Progenitor cell of endocrine pancreas (in vitro differentiated cells): ENCODE results near the gene ZBTB49. TPM values are rescaled to one million over a fixed set of nuclear protein-coding genes. Genes with fewer than 3 reads are reported as not detected.

Source experiments
- DNase-seq: peaks from one replicate; pipeline ENCODE4 v3.0.0; 2021; ENCODE audit warnings: low spot score; ENCODE audit not compliant: unreplicated experiment
- H3K27ac Mint-ChIP-seq: 2 replicates; pipeline ENCODE4 v1.8.0; 2021; ENCODE audit warnings: mild to moderate bottlenecking, moderate library complexity, mixed read lengths
- H3K27me3 Mint-ChIP-seq: 2 replicates; pipeline ENCODE4 v1.8.0; 2021; ENCODE audit warnings: mixed read lengths
- H3K36me3 Mint-ChIP-seq: 2 replicates; pipeline ENCODE4 v1.8.0; 2022; ENCODE audit warnings: mixed read lengths; ENCODE audit not compliant: insufficient read depth
- H3K4me1 Mint-ChIP-seq: 2 replicates; pipeline ENCODE4 v1.8.0; 2021; ENCODE audit warnings: low read depth, mixed read lengths
- H3K4me3 Mint-ChIP-seq: 2 replicates; pipeline ENCODE4 v1.8.0; 2021; ENCODE audit warnings: low read depth, mild to moderate bottlenecking, moderate library complexity, mixed read lengths
- H3K9me3 Mint-ChIP-seq: 2 replicates; pipeline ENCODE4 v1.8.0; 2021; ENCODE audit warnings: low read depth, mixed read lengths
- total RNA-seq: library from RNA; stranded (reverse); gene quantifications from 2 replicates; pipeline ENCODE4 v1.2.1, GENCODE V29; 2021
- TF ChIP-seq, protein P1 (sequence below): fragments of 200-600 bp; sonication (generic); IDR thresholded peaks from one replicate; pipeline ENCODE4 v1.5.0; 2021; ENCODE audit warnings: antibody characterized with exemption, mild to moderate bottlenecking; ENCODE audit not compliant: unreplicated experiment

ZBTB49 gene
- total RNA-seq, 1 donor from 2014 or later = 12.5 TPM

DNA sequence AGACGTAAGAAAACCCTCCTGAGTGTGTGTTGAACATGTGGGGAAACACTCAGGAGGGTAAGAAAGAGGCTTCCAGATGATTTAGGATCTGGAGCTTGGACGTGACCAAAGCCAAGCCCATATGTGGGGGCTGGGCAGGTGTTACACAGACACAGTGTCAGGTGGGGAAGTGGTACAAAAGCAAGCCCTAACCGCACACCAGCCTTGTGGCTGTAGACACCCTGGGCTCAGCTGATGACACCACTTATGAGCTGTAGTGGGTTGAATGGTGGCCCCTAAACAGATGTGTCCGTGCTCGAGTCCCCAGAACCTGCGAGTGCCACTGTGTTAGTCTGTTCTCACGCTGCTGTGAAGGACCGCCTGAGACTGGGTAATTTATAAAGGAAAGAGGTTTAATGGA lies 71.8 kb downstream of the ZBTB49 start:
- DNase-seq = no peak
- Mint-ChIP-seq H3K36me3 (no peaks in the 10 kb centered on the region), H3K27me3 (peaks cover 13% of the 10 kb centered on the region), H3K4me3 (no peak overlapping the region), H3K4me1 (peaks cover 5% of the 10 kb centered on the region), H3K27ac (no peak overlapping the region), H3K9me3 (peaks cover 19% of the 10 kb centered on the region)
- TF ChIP-seq, protein P1, sequence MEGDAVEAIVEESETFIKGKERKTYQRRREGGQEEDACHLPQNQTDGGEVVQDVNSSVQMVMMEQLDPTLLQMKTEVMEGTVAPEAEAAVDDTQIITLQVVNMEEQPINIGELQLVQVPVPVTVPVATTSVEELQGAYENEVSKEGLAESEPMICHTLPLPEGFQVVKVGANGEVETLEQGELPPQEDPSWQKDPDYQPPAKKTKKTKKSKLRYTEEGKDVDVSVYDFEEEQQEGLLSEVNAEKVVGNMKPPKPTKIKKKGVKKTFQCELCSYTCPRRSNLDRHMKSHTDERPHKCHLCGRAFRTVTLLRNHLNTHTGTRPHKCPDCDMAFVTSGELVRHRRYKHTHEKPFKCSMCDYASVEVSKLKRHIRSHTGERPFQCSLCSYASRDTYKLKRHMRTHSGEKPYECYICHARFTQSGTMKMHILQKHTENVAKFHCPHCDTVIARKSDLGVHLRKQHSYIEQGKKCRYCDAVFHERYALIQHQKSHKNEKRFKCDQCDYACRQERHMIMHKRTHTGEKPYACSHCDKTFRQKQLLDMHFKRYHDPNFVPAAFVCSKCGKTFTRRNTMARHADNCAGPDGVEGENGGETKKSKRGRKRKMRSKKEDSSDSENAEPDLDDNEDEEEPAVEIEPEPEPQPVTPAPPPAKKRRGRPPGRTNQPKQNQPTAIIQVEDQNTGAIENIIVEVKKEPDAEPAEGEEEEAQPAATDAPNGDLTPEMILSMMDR = no peak

GRCh38 chr4:4362991-4363697 lies 73.1 kb downstream of the ZBTB49 start:
- peaks cover 10% of the 10 kb centered on the region for H3K27me3 Mint-ChIP-seq
- no peaks in the 10 kb centered on the region for H3K36me3 Mint-ChIP-seq
- TF ChIP-seq, protein P1 = no peak
- peaks cover 11% of the 10 kb centered on the region for H3K4me1 Mint-ChIP-seq
- peaks cover 21% of the 10 kb centered on the region for H3K9me3 Mint-ChIP-seq
- DNase-seq = no peak
- H3K27ac Mint-ChIP-seq = no peak overlapping the region
- H3K4me3 Mint-ChIP-seq = no peak overlapping the region

GRCh38 chr4:4364061-4364460 lies 74.0 kb downstream of the ZBTB49 start:
- Mint-ChIP-seq H3K9me3 (peaks cover 21% of the 10 kb centered on the region), H3K27me3 (peaks cover 6% of the 10 kb centered on the region), H3K4me1 (peaks cover 15% of the 10 kb centered on the region), H3K36me3 (no peaks in the 10 kb centered on the region), H3K27ac (no peak overlapping the region), H3K4me3 (no peak overlapping the region)
- TF ChIP-seq, protein P1 = no peak
- no peak for DNase-seq

DNA sequence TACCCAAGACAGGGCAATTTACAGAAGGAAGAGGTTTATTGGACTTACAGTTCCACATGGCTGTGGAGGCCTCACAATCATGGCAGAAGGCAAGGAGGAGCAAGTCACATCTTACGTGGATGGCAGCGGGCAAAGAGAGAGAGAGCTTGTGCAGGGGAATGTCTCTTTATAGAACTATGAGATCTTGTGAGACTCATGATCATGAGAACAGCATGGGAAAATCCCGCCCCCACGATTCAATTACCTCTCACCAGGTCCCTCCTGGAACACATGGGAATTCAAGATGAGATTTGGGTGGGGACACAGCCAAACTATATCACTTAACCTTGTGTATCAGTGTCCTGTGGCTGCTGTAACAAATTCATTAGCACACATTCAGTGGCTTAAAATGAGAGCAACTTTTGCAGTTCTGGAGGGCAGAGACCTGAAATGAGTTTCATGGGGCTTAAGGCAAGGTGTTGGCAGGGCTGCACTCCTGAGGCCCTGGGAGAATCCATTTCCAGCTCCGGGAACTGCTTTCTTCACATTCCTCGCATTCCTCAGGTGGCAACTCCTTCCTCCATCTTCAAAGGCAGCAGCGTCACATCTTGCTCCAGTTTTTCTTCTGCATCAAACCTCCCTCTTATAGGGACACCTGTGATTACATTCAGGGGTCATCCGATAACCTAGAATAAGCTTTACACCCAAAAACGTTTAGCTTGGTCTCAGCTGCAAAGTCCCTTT lies 74.6 kb downstream of the ZBTB49 start:
- H3K36me3 Mint-ChIP-seq = no peaks in the 10 kb centered on the region
- H3K27me3 Mint-ChIP-seq = peaks cover 6% of the 10 kb centered on the region
- TF ChIP-seq, protein P1 = no peak
- H3K9me3 Mint-ChIP-seq = peaks cover 21% of the 10 kb centered on the region
- no peak overlapping the region for H3K27ac Mint-ChIP-seq
- H3K4me3 Mint-ChIP-seq = no peak overlapping the region
- H3K4me1 Mint-ChIP-seq = peaks cover 16% of the 10 kb centered on the region
- no peak for DNase-seq

GRCh38 chr4:4368809-4369580 lies 78.9 kb downstream of the ZBTB49 start:
- no peak for DNase-seq
- Mint-ChIP-seq H3K27ac (no peak overlapping the region), H3K4me3 (no peak overlapping the region), H3K36me3 (no peaks in the 10 kb centered on the region), H3K27me3 (peaks cover 8% of the 10 kb centered on the region), H3K4me1 (peaks cover 12% of the 10 kb centered on the region), H3K9me3 (peaks cover 18% of the 10 kb centered on the region)
- TF ChIP-seq, protein P1 = no peak
